GM23338 (cell line): ENCODE results near the gene IGSF11. TPM values are rescaled to one million over a fixed set of nuclear protein-coding genes. Genes with fewer than 3 reads are reported as not detected.

Experiments used
- ATAC-seq: fragments of 200-7000 bp; cut with Tn5 transposase; 3 replicates; pipeline ENCODE4 v1.9.1; 2020
- DNase-seq: peaks from one replicate; pipeline ENCODE4 v3.0.0-alpha.2; 2015; ENCODE audit warnings: low spot score
- H2AFZ ChIP-seq: fragments of 200-600 bp; sonication (generic); 2 replicates; pipeline ENCODE4 v1.8.0; 2016; ENCODE audit warnings: antibody characterized with exemption, mild to moderate bottlenecking, moderate library complexity
- H3F3A ChIP-seq: fragments of 200-600 bp; sonication (generic); replicated peaks from 2 replicates; pipeline ENCODE4 v1.8.0; 2017; ENCODE audit warnings: antibody characterized with exemption, mixed run types, low read depth
- H3K27ac ChIP-seq: fragments of 200-600 bp; sonication (generic); 2 replicates; pipeline ENCODE4 v1.6.1; 2016; ENCODE audit warnings: low read depth
- H3K27me3 ChIP-seq: fragments of 200-600 bp; sonication (generic); 2 replicates; pipeline ENCODE4 v1.8.0; 2016; ENCODE audit warnings: mild to moderate bottlenecking, mixed run types, moderate library complexity; ENCODE audit not compliant: insufficient read depth
- H3K36me3 ChIP-seq: fragments of 200-600 bp; sonication (generic); 2 replicates; pipeline ENCODE4 v1.8.0; 2016; ENCODE audit warnings: mild to moderate bottlenecking; ENCODE audit not compliant: insufficient read depth
- H3K4me1 ChIP-seq: fragments of 200-600 bp; sonication (generic); 2 replicates; pipeline ENCODE4 v1.8.0; 2016; ENCODE audit warnings: mild to moderate bottlenecking, moderate library complexity; ENCODE audit not compliant: insufficient read depth
- H3K4me2 ChIP-seq: fragments of 200-600 bp; sonication (generic); 2 replicates; pipeline ENCODE4 v1.7.1; 2017; ENCODE audit warnings: mixed run types
- H3K4me3 ChIP-seq: fragments of 200-600 bp; sonication (generic); 2 replicates; pipeline ENCODE4 v1.6.1; 2016; ENCODE audit warnings: mixed run types
- H3K79me2 ChIP-seq: fragments of 200-600 bp; sonication (generic); replicated peaks from 2 replicates; pipeline ENCODE4 v1.8.0; 2017; ENCODE audit warnings: mild to moderate bottlenecking; ENCODE audit not compliant: insufficient read depth
- H3K9me2 ChIP-seq: fragments of 200-600 bp; sonication (generic); 2 replicates; pipeline ENCODE4 v1.8.0; 2017; ENCODE audit not compliant: insufficient read depth
- H4K20me1 ChIP-seq: fragments of 200-600 bp; sonication (generic); replicated peaks from 2 replicates; pipeline ENCODE4 v1.8.0; 2017; ENCODE audit warnings: mild to moderate bottlenecking; ENCODE audit not compliant: insufficient read depth
- H3K27ac Mint-ChIP-seq: 2 replicates; pipeline ENCODE4 v1.8.0; 2020; ENCODE audit warnings: inconsistent platforms, mild to moderate bottlenecking, moderate library complexity, mixed read lengths
- H3K27me3 Mint-ChIP-seq: 3 replicates; pipeline ENCODE4 v1.8.0; 2022; ENCODE audit warnings: low read depth, mild to moderate bottlenecking, moderate library complexity, mixed read lengths, inconsistent platforms; ENCODE audit not compliant: insufficient read depth, poor library complexity
- H3K36me3 Mint-ChIP-seq: 3 replicates; pipeline ENCODE4 v1.8.0; 2021; ENCODE audit warnings: low read depth, mild to moderate bottlenecking, inconsistent platforms, moderate library complexity, mixed read lengths
- H3K4me1 Mint-ChIP-seq: 3 replicates; pipeline ENCODE4 v1.8.0; 2020; ENCODE audit warnings: mild to moderate bottlenecking, inconsistent platforms, mixed read lengths
- H3K4me3 Mint-ChIP-seq: 3 replicates; pipeline ENCODE4 v1.8.0; 2021; ENCODE audit warnings: moderate library complexity, mild to moderate bottlenecking, inconsistent platforms, mixed read lengths
- H3K9me3 Mint-ChIP-seq: 3 replicates; pipeline ENCODE4 v1.8.0; 2020; ENCODE audit warnings: moderate library complexity, mild to moderate bottlenecking, inconsistent platforms, mixed read lengths
- CREB1 ChIP-seq: fragments of 250-450 bp; sonication (Bioruptor Pico); IDR thresholded peaks from 2 replicates; pipeline ENCODE4 v1.5.0; 2020; ENCODE audit warnings: low read depth, mild to moderate bottlenecking, moderate library complexity
- EZH2 ChIP-seq: fragments of 200-600 bp; sonication (generic); IDR thresholded peaks from one replicate; pipeline ENCODE4 v1.8.0; 2017; ENCODE audit warnings: antibody characterized with exemption, mild to moderate bottlenecking, low read depth; ENCODE audit not compliant: unreplicated experiment
- EZH2phosphoT487 ChIP-seq: fragments of 200-600 bp; sonication (generic); IDR thresholded peaks from one replicate; pipeline ENCODE4 v1.8.1; 2018; ENCODE audit warnings: antibody characterized with exemption; ENCODE audit not compliant: unreplicated experiment
- JUNB ChIP-seq: IDR thresholded peaks from one replicate; pipeline ENCODE4 v1.6.1; 2016; ENCODE audit warnings: antibody characterized with exemption; ENCODE audit not compliant: unreplicated experiment
- NANOG ChIP-seq: IDR thresholded peaks from 2 replicates; pipeline ENCODE4 v1.6.1; 2016; ENCODE audit warnings: antibody characterized with exemption, borderline replicate concordance
- POLR2AphosphoS5 ChIP-seq: IDR thresholded peaks from 2 replicates; pipeline ENCODE4 v1.6.1; 2016; ENCODE audit warnings: antibody characterized with exemption, low read depth
- STAT1 ChIP-seq: IDR thresholded peaks from one replicate; pipeline ENCODE4 v1.6.1; 2016; ENCODE audit warnings: antibody characterized with exemption; ENCODE audit not compliant: unreplicated experiment
- ZNF114 ChIP-seq: fragments of 250-450 bp; sonication (Bioruptor Pico); IDR thresholded peaks from 2 replicates; pipeline ENCODE4 v1.5.0; 2020; ENCODE audit warnings: mild to moderate bottlenecking, moderate library complexity
- ZNF331 ChIP-seq: fragments of 250-450 bp; sonication (Bioruptor Pico); IDR thresholded peaks from 2 replicates; pipeline ENCODE4 v1.5.0; 2020; ENCODE audit warnings: low read depth, mild to moderate bottlenecking, moderate library complexity
- ZNF462 ChIP-seq: fragments of 250-450 bp; sonication (Bioruptor Pico); IDR thresholded peaks from 2 replicates; pipeline ENCODE4 v1.5.0; 2020; ENCODE audit warnings: mild to moderate bottlenecking, moderate library complexity
- polyA plus RNA-seq: library from polyadenylated mRNA; unstranded; fragments of >200 nt; fragmentation: Nextera tagmentation; extraction: Ambion mirVana; gene quantifications from 2 replicates; pipeline ENCODE4 v1.2.1, GENCODE V29; 2016
- total RNA-seq: library from RNA; depleted of rRNA; stranded (reverse); fragments of >200 nt; shearing (Covaris generic); gene quantifications from 2 replicates; pipeline ENCODE4 v1.2.3, GENCODE V29; 2014
- TF ChIP-seq, protein P1 (sequence below): IDR thresholded peaks from one replicate; pipeline ENCODE4 v1.6.1; 2018; ENCODE audit warnings: antibody characterized with exemption; ENCODE audit not compliant: unreplicated experiment
- TF ChIP-seq, protein P2 (sequence below), 2 experiments: fragments of 200-600 bp in 1 of 2; sonication (generic) in 1 of 2; conservative IDR thresholded peaks; 2 replicates each; pipeline versions ENCODE4 v1.5.1 to v1.6.1; 2016 to 2017; ENCODE audit warnings: antibody characterized with exemption in 2 of 2, low read depth in 2 of 2, mild to moderate bottlenecking in 2 of 2, moderate library complexity in 1 of 2

IGSF11 gene
- total and polyA plus RNA-seq, 2 experiments from 2014 or later = 0.68 to 1.8 TPM

- Histone ChIP-seq H3K4me2 (no peak overlapping the region), H3K27ac (no peak overlapping the region), H2AFZ (no peak overlapping the region), H3K36me3 (no peaks in the 10 kb centered on the region), H3K4me1 (no peaks in the 10 kb centered on the region), H3K79me2 (no peaks in the 10 kb centered on the region), H3K4me3 (no peak overlapping the region), H3F3A (no peaks in the 10 kb centered on the region), H3K9me2 (no peaks in the 10 kb centered on the region), H3K27me3 (no peaks in the 10 kb centered on the region), H4K20me1 (no peaks in the 10 kb centered on the region)
- Mint-ChIP-seq H3K4me1 (peaks cover 4% of the 10 kb centered on the region; the same call in 2 of the 3 replicates), H3K36me3 (no peaks in the 10 kb centered on the region), H3K4me3 (no peak overlapping the region), H3K27me3 (no peaks in the 10 kb centered on the region), H3K27ac (no peak overlapping the region), H3K9me3 (no peaks in the 10 kb centered on the region)
- no peak for TF ChIP-seq EZH2
- TF ChIP-seq NANOG = no peak
- no peak for TF ChIP-seq STAT1
- TF ChIP-seq ZNF331 = no peak
- no peak for TF ChIP-seq CREB1
- no peak for TF ChIP-seq ZNF462
- no peak for TF ChIP-seq ZNF114 (CRISPR knock-in tag)
- no peak for TF ChIP-seq POLR2AphosphoS5
- no peak for TF ChIP-seq JUNB
- TF ChIP-seq EZH2phosphoT487 = no peak
- TF ChIP-seq, protein P1, sequence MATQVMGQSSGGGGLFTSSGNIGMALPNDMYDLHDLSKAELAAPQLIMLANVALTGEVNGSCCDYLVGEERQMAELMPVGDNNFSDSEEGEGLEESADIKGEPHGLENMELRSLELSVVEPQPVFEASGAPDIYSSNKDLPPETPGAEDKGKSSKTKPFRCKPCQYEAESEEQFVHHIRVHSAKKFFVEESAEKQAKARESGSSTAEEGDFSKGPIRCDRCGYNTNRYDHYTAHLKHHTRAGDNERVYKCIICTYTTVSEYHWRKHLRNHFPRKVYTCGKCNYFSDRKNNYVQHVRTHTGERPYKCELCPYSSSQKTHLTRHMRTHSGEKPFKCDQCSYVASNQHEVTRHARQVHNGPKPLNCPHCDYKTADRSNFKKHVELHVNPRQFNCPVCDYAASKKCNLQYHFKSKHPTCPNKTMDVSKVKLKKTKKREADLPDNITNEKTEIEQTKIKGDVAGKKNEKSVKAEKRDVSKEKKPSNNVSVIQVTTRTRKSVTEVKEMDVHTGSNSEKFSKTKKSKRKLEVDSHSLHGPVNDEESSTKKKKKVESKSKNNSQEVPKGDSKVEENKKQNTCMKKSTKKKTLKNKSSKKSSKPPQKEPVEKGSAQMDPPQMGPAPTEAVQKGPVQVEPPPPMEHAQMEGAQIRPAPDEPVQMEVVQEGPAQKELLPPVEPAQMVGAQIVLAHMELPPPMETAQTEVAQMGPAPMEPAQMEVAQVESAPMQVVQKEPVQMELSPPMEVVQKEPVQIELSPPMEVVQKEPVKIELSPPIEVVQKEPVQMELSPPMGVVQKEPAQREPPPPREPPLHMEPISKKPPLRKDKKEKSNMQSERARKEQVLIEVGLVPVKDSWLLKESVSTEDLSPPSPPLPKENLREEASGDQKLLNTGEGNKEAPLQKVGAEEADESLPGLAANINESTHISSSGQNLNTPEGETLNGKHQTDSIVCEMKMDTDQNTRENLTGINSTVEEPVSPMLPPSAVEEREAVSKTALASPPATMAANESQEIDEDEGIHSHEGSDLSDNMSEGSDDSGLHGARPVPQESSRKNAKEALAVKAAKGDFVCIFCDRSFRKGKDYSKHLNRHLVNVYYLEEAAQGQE = no peak
- TF ChIP-seq, protein P2, sequence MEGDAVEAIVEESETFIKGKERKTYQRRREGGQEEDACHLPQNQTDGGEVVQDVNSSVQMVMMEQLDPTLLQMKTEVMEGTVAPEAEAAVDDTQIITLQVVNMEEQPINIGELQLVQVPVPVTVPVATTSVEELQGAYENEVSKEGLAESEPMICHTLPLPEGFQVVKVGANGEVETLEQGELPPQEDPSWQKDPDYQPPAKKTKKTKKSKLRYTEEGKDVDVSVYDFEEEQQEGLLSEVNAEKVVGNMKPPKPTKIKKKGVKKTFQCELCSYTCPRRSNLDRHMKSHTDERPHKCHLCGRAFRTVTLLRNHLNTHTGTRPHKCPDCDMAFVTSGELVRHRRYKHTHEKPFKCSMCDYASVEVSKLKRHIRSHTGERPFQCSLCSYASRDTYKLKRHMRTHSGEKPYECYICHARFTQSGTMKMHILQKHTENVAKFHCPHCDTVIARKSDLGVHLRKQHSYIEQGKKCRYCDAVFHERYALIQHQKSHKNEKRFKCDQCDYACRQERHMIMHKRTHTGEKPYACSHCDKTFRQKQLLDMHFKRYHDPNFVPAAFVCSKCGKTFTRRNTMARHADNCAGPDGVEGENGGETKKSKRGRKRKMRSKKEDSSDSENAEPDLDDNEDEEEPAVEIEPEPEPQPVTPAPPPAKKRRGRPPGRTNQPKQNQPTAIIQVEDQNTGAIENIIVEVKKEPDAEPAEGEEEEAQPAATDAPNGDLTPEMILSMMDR (conservative IDR thresholded peaks at IDR 0.05; ENCODE audit: low read depth in 2 of 2) = no peak
- ATAC-seq = no peak
- DNase-seq = no peak
These were observed 91.0 kb downstream of the IGSF11 start for GRCh38 chr3:118943597-118943996.
